Fibroblast of skin of right biceps (primary cell): ENCODE measurements around the gene PDE9A.
A peak's percentile ranks its signal among the peaks of the same experiment; 100 is the strongest.

ENCODE experiments used
- DNase-seq: peaks from one replicate; pipeline ENCODE4 v3.0.0-alpha.2; 2013

PDE9A gene

DNA sequence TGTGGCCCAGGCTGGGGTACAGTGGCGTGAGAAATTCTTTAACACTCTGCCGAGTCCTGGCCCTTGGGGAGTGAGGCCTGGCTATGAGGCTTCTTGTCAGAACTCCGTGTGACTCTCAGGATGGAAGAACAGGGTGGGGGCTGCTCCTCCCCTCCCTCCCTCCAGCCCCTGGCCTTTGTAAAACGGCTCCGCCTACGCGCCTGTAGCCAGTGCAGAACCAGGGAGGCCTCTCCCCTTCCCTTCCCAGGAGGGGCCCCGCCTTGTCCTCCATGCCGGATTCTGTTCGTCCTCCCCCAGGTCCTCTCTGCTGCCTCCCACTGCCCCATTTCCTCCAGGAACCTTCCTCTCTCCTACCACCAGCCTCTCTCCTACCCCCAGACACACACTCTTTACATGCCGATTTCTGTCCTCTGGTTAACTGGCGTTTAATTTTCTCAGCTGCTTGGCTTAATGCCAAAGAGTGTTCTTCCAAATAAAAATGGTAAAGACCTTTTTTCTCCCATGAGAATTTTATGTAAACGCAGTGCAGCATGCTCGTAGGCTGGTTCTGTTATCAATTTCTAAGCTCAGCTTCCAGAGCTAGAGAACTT, 21.0 kb downstream of the PDE9A start:
- DNase-seq, result no peak

- DNase-seq, result no peak
Observed at GRCh38 chr21:42675403-42675802, 22.0 kb downstream of the PDE9A start.

- DNase-seq, result no peak
Observed at GRCh38 chr21:42676808-42677207, 23.4 kb downstream of the PDE9A start.

DNA sequence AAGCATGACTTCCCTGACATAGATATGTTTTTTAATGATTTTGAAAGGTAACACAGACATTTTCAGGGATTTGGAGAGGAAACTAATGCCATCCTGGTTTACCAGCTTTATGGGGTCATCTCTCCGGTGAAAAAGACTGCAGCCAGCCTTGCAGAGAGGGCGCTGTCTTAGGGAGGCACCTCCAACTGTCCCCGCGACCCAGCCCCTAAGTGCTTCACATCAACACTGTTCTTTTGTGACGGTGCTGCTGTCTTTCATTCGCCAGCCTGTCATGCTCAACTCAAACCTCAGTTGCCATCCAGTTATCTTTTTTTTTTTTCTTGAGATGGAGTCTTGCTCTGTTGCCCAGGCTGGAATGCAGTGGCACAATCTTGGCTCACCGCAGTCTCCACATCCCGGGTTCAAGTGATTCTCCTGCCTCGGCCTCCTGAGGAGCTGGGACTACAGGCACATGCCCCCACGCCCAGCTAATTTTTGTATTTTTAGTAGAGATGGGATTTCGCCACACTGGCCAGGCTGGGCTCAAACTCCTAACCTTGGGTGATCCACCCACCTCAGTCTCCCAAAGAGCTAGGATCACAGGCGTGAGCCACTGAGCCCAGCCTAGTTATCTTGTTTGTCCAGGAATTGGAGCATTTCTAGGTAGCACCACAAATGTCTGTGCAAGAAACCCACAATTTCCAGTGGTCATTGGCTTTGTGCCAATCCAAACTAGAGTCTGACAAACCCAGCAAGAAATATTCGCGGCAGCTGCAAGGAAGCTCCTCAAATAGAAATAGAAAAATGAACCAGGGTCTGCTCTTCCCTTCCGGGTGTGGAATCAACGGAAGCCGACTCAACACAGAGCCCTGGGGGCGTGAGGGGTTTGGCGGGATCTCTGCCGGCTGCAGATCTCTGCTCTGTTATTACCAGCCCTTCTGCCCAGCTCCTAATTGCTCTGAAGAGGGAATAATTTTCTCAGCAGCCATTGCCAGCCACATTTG, 24.2 kb downstream of the PDE9A start:
- DNase-seq, result peak; percentile 45

DNA sequence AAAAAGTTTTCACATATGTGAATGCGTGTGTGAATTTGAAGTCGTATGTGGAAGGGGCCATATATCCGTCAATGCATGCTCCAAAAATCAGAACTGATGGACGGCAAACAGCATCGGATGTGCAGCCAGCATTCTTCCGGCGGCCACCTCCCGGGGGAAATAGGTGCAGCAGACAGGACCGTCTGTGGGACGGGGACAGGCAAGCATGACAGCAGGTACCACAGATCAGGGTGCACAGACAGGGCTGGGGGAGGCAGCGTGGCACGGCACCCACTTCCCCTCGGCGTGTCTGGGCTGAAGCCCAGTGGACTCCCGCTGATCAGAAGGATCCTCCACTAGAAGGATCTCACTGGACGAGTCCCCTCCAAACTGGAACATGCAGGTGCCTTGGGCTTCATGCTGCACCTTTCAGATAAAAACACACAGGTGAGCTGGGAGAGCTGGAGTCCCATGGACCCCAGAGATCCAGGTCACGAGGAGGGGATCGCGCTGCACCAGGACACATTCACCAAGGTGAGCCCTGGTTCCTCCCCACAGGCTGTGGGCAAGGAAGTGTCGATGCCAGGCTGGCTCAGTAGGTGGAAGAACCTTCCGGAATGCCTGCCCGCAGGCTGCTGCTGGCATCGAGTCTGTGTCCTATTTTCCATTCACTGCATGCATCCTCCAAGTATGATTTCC, 25.3 kb downstream of the PDE9A start:
- DNase-seq, result no peak

DNA sequence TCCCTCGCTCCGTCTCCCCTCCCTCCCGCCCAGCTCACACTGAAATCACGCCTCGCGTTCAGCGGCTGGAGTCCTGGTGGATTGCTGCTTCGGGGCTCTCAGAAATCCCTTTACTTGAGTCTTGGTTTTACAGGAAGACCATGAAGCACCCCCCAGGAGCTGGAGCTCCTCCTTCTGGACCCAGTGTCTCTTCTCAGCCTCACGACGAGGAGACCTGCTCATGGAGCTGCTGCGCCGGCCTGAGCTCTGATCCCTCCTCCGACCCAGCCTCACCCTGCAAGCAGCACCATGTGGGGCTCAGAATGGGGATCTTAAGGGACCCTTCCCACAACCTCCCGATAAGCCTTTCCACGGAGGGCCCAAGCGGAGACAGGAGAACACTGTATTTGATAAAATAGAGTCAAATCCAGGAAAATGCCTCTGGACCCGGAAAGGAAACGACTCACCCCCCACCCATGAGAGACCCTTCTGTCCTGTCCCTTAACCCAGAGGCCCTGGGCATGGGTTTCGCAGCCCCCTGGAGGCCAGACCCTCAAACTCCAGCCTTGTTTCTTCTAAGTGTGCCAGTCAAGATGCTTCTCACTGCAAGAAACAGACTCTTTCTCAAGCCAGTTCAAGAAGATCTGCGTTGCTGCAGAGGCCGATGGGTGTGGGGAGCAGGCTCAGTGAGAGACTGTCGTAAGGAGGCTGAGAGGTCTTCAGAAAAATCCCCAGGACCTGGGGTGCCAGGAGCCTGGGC, 26.1 kb downstream of the PDE9A start:
- no peak for DNase-seq

DNA sequence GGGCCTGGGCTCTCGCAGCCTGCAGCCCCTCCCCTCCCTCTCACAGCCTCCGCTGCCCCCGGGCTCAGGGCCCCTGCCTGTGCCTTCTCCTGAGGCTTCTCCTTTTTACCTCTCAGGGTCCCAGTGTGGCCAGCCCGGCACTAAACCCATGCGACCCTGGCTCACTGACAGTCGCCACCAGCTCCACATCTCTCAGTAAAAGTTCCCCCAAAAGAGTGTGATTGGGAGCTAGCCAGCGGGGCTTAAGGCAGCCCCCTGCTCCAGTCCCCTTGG, 26.6 kb downstream of the PDE9A start:
- no peak for DNase-seq

GRCh38 chr21:42680429-42680828, 27.0 kb downstream of the PDE9A start:
- no peak for DNase-seq

DNA sequence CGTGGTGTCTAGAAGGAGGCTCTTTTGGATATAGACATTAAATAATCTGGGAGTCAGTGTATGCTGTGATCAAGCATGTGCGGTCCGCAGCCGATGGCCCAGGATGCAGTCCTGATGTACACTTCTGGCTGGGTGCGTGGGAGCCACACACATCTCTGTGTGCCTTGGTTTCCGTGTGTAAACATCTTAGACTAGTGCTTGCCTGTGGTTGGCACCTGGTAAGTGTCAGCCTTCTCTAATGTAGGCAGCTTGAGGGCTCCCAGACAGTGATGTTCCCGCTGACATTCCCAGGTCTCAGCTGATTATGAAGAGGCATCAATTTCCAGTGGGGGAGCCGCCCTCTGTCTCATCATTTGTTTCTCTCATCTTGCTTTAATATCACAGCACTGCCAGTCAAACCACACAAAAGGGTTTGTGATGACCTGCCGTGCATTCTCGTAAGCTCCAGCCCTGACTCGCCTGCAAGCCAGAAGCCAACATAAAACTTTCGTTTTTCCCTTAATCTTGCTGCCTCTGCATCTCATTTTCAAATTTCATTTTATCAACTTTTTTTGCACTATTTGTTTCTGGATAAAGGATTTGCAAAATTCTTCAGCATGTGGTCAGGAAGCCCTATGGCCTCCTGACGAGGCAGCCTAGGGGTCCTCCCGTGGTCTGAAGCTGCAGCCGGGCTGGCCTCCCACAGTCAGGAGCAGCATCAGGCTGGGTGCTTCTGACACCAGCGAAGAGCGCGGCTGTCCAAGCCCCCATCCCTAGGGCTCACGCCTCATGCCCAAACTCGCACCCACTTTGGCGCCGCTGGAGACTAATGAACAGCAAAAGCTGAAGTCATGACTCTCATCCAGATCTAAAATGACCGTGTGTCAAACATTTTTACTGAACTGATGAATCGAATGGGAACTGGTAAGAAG, 28.1 kb downstream of the PDE9A start:
- no peak for DNase-seq

- DNase-seq, result no peak
Observed at GRCh38 chr21:42682661-42683210, 29.3 kb downstream of the PDE9A start.

- DNase-seq, result no peak
Observed at GRCh38 chr21:42683371-42684108, 30.1 kb downstream of the PDE9A start.

DNA sequence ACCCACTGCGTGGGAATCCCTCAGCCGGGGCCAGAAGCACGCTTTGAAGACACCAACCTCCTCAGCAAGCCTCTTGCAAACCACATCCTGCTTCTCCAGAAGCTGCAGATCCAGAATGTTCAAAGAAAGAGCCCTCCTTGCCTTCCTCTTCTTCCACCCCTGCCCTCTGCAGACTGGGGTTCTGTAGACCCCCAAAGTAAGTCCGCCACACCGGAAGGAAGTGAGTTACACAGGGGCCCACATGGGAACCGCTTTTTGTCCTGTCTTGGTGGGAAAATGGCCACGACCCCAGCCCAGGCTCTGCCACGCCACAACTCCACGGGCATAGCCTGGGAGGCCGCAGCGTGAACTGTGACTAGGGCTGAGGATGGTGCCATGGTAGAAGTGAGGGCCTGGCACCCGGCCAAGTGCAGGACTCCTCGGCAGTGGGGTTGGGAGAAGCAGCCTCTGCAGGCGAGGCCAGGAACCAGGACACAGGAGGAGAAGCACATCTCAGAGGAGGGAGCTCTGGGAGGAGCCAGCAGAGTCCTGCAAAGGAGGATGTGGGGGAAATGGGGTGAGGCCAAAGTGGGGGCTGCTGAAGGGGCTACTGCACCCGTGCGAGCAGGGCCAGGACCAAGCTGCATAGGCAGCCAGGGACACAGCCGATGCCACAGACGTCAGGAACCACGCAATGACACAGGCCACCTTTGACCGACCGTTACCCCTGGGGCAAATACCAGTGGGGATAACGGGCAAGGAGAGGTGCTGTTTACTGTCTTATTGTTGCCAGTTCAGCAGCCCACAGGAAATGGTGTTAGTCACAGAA, 30.9 kb downstream of the PDE9A start:
- DNase-seq, result no peak

DNA sequence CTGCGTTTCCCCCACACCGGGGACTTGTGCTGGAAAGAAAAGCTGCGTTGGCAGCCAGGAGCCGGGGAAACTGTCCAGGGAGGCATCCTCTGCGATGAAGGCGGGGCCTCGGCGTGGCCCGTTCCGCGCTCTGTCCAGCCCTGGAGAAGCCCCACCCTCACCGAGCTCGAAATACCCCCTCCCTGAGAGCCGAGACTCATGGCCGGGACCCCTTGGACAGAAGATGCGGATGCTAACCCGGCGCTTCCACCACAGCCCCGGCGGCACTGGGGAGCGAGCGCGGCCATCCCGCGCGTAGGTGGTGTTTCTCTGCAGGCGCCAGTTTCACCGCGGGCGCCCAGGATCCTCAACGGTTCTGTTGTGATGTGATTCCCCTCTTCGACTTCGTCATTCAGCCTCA, 31.6 kb downstream of the PDE9A start:
- DNase-seq, result no peak

DNA sequence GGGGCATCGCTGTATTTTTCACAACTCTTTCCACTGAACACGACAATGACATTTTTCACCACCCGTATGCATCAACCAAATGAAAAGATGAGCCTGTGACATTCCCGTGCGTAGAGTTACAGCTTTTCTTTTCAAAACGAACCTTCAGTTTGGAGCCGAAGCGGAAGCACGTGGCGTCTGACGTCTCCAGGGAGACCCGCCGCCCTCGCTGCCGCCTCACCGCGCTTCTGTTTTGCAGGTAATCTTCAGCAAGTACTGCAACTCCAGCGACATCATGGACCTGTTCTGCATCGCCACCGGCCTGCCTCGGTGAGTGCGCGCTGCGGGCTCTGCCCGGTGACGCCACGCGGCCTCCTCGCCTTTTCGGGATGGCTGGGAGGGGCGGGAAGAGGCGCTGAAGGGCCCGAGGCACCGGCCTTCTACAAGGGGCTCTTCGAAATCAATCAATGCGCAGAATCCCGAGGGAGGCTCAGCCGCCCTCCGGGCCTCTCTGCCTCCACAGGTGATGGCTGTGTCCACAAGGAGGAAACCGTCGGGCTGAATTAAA, 32.6 kb downstream of the PDE9A start:
- DNase-seq, result no peak

GRCh38 chr21:42687796-42688195, 34.4 kb downstream of the PDE9A start:
- no peak for DNase-seq

DNA sequence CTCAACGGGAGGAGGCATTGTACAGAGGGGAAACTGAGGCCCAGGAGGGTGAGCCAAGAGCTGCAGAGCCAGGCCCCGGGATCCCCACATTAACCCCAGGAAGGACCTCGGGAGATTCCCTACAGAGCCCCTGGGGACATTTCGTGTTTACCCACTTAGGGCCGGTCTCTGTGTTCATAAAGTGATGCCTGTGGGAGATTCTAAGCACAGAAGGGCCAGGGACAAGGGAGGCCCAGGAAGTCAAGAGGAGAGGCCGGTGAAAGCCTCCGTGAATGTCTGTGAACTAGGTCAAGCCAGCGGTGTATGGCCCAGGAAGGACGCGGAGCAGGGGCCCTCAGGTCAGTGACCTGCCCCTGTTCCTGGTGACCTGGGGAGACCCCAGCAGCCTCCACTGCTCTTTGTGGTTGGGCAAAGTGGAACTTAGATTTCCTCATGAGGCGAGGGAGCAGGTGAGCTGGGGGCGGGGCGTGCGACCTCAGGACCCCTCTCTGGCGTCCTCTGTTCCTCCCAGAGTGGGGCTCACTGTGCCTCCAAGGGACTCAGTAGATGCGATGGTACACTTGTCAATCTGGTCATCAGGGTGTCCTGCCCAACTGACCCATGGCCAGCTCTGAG, 34.9 kb downstream of the PDE9A start:
- no peak for DNase-seq

- no peak for DNase-seq
Observed at GRCh38 chr21:42688841-42689371, 35.5 kb downstream of the PDE9A start.

DNA sequence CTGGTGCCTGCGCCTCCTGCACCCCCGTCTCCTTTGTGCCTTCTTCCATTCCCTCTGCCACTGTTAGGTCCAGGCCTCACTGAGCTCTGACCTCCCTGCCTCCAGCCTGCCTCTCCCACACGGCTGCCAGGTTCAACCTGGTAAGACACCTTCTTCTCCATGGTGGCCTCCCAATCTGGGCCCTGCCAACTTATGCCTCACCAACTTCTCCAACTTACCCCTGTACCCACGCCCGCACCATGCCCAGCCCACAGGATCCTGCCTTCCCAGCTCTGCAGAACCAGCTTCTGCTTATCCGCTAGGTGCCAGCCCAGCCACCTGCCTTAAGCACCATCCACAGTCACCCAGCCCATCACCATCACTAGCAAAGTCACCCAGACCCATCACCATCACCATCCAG, 37.2 kb downstream of the PDE9A start:
- DNase-seq, result no peak

- DNase-seq, result no peak
Observed at GRCh38 chr21:42691901-42692559, 38.6 kb downstream of the PDE9A start.
